Head of caudate nucleus (tissue), 42 donors: ENCODE results near the gene FBF1.

Experiments
- DNase-seq, 42 donors: peaks; one replicate each; pipeline versions ENCODE4 v3.0.0 to v3.0.0-alpha.2; 2020 to 2021; ENCODE audit warnings: mixed read lengths in 7 of 42
- intact Hi-C: fragments of 100-400 bp; cut with DNase I; formaldehyde crosslinking; loops from one replicate; pipeline ENCODE4 v1.15.0; 2022

Gene FBF1

GRCh38 chr17:75959839-75960511, 19.1 kb upstream of the FBF1 start:
- no peak for DNase-seq
- intact Hi-C loops: no loop called here

- intact Hi-C loops: no loop called here
These were observed 18.4 kb upstream of the FBF1 start for GRCh38 chr17:75959051-75959838.

GRCh38 chr17:75950855-75951554, 10.2 kb upstream of the FBF1 start:
- peak in 6 of 42 donors; percentile 10 to 57 (median 30) for DNase-seq
- intact Hi-C loops: no loop called here

More at GRCh38 chr17:75959051-75959838, 18.4 kb upstream of the FBF1 start:
- no peak for DNase-seq

DNA sequence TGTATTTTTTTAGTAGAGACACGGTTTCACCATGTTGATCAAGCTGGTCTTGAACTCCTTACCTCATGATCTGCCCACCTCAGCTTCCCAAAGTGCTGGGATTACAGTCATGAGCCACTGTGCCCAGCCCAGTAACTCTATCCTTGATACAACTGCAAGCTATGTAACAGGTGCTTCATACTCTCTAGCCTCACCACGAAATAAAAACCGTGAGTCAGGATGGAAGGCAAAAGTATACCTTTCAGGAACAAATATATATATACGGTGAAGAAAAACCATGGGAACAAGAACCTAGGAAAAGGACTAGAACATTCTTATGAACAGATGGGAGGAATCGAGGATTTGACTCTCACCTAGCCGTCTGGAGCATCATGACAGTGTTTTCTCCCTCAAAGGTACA, 9.6 kb upstream of the FBF1 start:
- DNase-seq: no peak
- intact Hi-C loops: no loop called here

DNA sequence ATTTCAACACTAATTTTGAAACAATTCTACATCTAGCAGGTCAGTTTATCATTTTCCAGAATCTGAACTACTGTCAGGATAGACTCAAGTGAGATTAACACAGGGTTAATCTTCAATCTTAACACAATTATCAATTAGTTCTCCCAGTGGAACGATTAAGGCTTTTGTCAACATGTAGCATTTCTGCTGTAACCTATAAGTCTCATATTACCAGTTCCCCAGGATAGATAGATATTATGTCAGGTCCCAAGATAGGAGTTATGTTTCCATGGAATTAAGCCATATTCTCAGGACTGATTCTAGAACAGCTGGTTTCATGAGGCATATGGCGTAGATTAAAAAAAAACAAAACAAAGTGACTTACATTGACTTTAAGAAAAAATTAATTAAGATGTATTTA, 4.4 kb upstream of the FBF1 start:
- no peak for DNase-seq
- intact Hi-C loops: no loop called here

DNA sequence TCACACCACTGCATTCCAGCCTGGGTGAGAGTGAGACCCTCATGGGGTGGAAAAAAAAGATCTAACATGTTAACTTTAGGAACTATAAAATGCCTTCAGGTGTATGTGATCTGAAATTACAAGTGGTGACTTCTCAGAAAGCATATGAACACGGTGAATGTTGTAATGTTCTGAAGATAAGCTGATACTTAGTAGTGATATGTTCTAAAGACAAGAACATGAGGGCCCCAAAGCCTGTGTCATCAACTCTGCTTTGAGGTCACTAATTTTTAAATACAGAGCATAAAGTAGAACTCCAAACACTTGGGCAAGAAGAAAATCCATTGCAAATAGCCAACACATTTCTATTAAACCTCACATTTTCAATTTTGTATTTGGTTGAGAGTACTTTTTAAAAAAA, 2.6 kb upstream of the FBF1 start:
- DNase-seq: no peak
- intact Hi-C loops: loop anchor here (5.0 kb wide), 1 partner anchor 34 kb away; the partner anchor contains the start of genes ACOX1 and TEN1

DNA sequence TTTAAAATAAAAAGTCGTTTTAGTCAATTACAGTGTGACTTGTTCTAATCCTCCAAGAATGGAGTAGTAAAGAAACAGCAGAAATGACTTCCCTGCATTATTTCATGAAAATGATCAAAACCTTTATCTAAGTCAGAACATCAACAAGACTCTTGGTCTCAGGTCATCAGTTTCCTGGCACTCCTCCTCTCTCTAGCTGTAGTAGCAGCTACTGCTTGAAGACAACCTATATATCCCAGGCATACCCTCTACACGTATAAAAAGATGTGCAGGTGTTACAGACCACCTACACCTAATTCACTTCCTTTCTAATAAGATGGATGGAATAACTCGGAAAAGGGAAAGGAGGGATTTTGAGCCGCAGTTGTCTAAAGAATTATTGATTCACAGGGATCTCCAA, 1.6 kb upstream of the FBF1 start:
- no peak for DNase-seq
- intact Hi-C loops: loop anchor here (5.0 kb wide), 1 partner anchor 35 kb away; the partner anchor contains the start of genes ACOX1 and TEN1

DNA sequence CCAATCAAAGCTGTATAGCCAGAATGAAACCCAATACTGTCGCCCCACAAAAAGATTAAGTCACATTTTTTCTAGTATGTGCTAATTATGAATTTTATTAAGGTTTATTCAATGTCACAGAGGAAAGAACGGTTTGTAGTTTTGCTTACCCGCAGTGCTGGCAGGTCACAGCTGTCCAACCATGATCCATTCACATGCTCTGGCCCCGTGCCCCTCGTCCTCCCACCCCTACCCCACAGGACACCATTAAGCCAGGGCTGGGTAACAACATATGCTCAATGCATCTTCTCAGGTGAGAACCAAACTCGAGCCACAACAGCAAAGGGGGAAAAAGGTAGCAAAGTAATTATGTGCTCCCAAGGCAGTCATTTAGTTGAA, 589 bp upstream of the FBF1 start:
- no peak for DNase-seq
- intact Hi-C loops: loop anchor here (5.0 kb wide), 1 partner anchor 36 kb away; the partner anchor contains the start of genes ACOX1 and TEN1

GRCh38 chr17:75937652-75938051, 3.2 kb downstream of the FBF1 start:
- DNase-seq: no peak
- intact Hi-C loops: no loop called here

DNA sequence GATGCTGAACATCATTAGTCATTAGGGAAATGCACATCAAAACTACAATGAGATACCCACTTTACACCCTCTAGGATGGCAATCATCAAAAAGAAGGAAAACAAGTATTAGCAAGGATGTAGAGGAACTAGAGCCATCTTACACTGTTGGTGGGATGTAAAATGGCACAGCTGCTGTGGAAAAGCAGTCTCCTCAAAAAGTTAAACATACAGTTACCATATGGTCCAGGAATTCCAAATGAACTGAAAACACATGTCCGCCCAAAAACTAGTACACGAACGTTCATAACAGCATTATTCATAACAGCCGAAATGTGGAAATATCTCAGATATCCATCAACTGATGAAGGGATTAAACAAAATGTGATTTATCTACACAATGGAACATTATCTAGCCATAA, 7.0 kb downstream of the FBF1 start:
- intact Hi-C loops: no loop called here
- DNase-seq: no peak

DNA sequence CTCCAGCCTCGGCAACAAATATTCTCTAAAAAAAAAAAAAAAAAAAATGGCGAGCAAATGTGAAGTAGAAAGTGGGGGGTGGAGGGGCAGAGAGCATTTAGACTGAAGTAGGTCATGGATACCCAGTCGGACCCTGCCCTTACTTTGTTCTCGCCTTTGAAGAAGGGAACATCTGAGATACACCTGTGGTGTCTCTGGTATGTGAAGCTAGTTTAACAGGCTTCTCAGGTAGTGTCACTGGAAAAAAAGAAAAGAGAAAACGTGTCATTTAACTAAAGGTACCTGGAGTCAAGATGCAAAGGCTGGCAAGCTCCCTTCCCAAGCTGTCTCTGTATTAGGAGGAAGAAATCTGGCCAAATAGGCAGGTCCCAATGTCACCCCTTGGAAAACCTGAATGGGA, 8.0 kb downstream of the FBF1 start:
- no peak for DNase-seq

GRCh38 chr17:75931062-75931461, 9.8 kb downstream of the FBF1 start:
- intact Hi-C loops: no loop called here
- no peak for DNase-seq

More for the DNA sequence above, 8.0 kb downstream of the FBF1 start:
- intact Hi-C loops: no loop called here

DNA sequence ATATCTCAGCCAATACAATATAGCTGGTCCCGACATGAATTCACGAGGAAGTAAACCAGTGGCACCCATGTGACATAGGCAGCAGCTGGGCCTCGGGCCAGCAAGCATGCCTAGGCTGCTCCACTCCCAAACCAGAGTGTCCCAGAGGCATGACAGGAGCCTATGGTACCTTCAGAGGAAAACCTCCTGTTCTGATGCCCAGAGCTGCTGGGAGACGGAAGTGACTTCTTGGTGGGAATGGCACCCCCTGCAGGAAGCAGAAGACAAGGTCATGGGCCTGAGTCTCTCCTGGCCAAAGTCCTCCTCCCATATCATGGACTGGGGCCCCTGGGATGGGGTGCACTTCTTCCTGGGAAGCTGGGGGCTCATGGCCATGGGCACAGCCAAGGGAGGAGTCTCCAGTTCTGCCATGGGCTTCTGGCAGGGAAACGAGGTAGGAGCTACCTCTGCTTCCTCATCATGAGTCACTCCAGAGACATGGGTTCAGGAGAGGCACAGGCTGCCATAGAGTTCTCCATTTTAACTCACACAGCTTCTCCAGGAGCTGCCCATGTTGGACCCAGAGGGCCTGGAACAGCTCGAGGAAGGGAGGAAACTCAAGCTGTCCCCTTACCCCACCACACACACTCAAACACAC, 13.4 kb downstream of the FBF1 start:
- intact Hi-C loops: no loop called here
- peak in 1 of 42 donors; percentile 38 for DNase-seq

- DNase-seq: no peak
- intact Hi-C loops: no loop called here
These were observed 14.4 kb downstream of the FBF1 start for GRCh38 chr17:75926456-75926855.

- no peak for DNase-seq
- intact Hi-C loops: no loop called here
These were observed 14.9 kb downstream of the FBF1 start for GRCh38 chr17:75925912-75926311.

DNA sequence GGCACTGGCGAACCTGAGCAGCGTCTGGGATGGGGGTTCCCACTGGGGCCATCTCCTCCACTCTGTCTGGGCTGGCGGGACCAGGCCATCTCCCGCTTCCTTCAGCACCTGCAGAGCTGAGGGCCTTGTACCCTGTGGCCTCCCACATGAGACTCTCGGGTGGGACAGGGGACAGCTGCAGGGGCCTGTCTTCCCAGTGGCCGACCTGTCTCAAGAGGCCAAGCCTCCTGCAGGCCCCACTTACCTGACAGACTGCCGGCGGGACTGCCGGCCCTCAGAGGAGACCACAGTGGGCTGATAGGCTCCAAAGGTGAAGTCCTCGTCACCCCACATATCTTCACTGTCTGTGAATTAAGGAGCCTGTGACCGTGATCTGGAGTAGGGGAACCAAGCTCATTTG, 15.7 kb downstream of the FBF1 start:
- intact Hi-C loops: no loop called here
- DNase-seq: no peak

DNA sequence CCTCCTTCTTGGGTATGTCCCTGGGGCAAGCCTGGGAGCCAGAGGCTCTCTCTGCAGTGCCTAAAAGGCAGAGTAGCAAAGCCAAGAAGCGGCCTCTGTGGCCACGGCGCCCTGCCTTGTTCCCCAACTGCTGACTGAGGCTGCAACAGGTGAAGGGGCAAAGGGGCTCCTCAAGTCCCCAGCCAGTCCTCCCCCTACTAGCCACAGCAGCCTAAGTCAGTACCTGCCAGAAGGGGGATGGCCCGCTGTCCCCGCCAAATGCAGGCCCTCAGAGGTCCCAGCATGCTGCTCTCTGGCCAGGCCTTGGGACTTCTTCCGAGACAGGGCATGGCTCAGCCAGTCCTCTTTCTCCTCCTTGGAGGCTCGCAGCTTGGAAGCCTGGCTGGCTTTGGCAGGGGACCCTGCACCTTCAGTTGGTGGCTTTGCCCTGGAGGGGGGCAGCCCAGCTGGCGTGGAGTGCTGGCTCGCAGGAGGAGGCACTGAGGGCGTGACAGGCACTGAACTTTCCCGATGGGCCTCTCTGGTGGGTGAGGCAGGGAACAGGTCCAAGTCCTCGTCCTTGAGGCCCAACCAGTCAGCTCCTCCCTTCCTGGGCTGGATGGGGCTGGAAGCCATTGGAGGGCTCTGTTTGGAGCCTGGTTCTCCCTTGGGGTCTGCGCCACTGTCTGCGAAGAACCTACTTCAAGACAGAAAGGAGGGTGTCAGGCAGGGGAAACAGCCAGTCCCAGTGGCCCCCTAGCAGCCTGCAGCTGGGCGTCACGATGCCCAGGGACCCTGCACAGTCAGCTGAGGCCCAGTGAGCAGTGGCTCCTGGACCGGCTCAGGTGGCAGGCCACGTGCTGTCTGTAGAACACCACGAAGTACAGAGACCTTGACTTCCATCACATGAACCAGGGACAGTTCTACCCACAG, 17.6 kb downstream of the FBF1 start:
- DNase-seq: no peak
- intact Hi-C loops: no loop called here

- intact Hi-C loops: no loop called here
- DNase-seq: no peak
These were observed 18.5 kb downstream of the FBF1 start for GRCh38 chr17:75922173-75922961.
